GM12878 (cell line): ENCODE measurements around the gene WDTC1.

ENCODE experiments used
- ATF2 ChIP-seq: IDR thresholded peaks from 2 replicates; pipeline ENCODE4 v1.6.1; 2012; ENCODE audit warnings: low read length, inconsistent platforms
- CTCF ChIP-seq, 3 experiments: IDR thresholded peaks in 2 of 3; conservative IDR thresholded peaks in 1 of 3; 2 replicates each; pipeline ENCODE4 v1.5.1; 2011; ENCODE audit warnings: low read depth in 3 of 3, low read length in 3 of 3, mild to moderate bottlenecking in 3 of 3, control low read depth in 2 of 3, moderate library complexity in 2 of 3, inconsistent platforms in 1 of 3, mixed read lengths in 1 of 3; ENCODE audit not compliant: control insufficient read depth in 2 of 3, insufficient read depth in 1 of 3; ENCODE audit errors: extremely low read depth in 1 of 3
- EZH2 ChIP-seq: IDR thresholded peaks from 2 replicates; pipeline ENCODE4 v1.6.1; 2012; ENCODE audit warnings: low read depth, mild to moderate bottlenecking, control low read depth, inconsistent platforms, low read length, borderline replicate concordance; ENCODE audit not compliant: control insufficient read depth
- NFIC ChIP-seq: IDR thresholded peaks from 2 replicates; pipeline ENCODE4 v1.6.1; 2012; ENCODE audit warnings: low read depth, mild to moderate bottlenecking, inconsistent platforms, low read length, moderate library complexity
- POLR2A ChIP-seq: IDR thresholded peaks from 2 replicates; pipeline ENCODE4 v1.6.1; 2011; ENCODE audit warnings: low read depth, mild to moderate bottlenecking, low read length
- POLR2AphosphoS5 ChIP-seq: IDR thresholded peaks from 2 replicates; pipeline ENCODE4 v1.6.1; 2011; ENCODE audit warnings: mild to moderate bottlenecking, low read length, inconsistent platforms
- RAD21 ChIP-seq: IDR thresholded peaks from 2 replicates; pipeline ENCODE4 v1.6.1; 2011; ENCODE audit warnings: mild to moderate bottlenecking, low read depth, low read length, moderate library complexity; ENCODE audit not compliant: insufficient read depth
- RCOR1 ChIP-seq: conservative IDR thresholded peaks from 2 replicates; pipeline ENCODE4 v1.6.1; 2012; ENCODE audit warnings: low read depth, low read length, improper control_type of control experiment
- SMAD1 ChIP-seq: fragments of 450-650 bp; IDR thresholded peaks from 2 replicates; pipeline ENCODE4 v1.6.1; 2018; ENCODE audit warnings: mild to moderate bottlenecking, low read depth; ENCODE audit not compliant: partially characterized antibody
- USF1 ChIP-seq: IDR thresholded peaks from 2 replicates; pipeline ENCODE4 v1.6.1; 2011; ENCODE audit warnings: borderline replicate concordance, low read depth, mild to moderate bottlenecking, moderate library complexity, mixed read lengths, low read length; ENCODE audit not compliant: insufficient read depth; ENCODE audit errors: extremely low read length

GRCh38 chr1:27267153-27267552 lies 32.7 kb downstream of the WDTC1 start:
- TF ChIP-seq RAD21 (no peak), POLR2AphosphoS5 (no peak), NFIC (no peak), CTCF (IDR thresholded peaks at IDR 0.05 in 2 of 3, conservative IDR thresholded peaks at IDR 0.05 in 1 of 3; ENCODE audit: control insufficient read depth in 2 of 3, extremely low read depth in 1 of 3, insufficient read depth in 1 of 3, low read depth in 3 of 3, low read length in 3 of 3) (no peak), SMAD1 (no peak), ATF2 (no peak), RCOR1 (no peak), POLR2A (no peak), EZH2 (no peak), USF1 (no peak)
